GM12891 (cell line): ENCODE data around the gene OR11H6.
"Not testable (repeated sequence)": the region's sequence is repeated elsewhere in the genome, so short reads cannot be mapped to it uniquely, and the experiment has no call there.

ENCODE experiments used
- POLR2A ChIP-seq: IDR thresholded peaks from 2 replicates; pipeline ENCODE4 v1.6.1; 2011; ENCODE audit warnings: low read depth, low read length, control low read depth
- POLR2AphosphoS5 ChIP-seq: IDR thresholded peaks from 2 replicates; pipeline ENCODE4 v1.6.1; 2011; ENCODE audit warnings: low read depth, low read length, control low read depth
- POU2F2 ChIP-seq: IDR thresholded peaks from 2 replicates; pipeline ENCODE4 v1.6.1; 2011; ENCODE audit warnings: low read depth, mild to moderate bottlenecking, control low read depth, low read length, moderate library complexity

GRCh38 chr14:20174205-20174604, 49.3 kb upstream of the OR11H6 start:
- not testable (repeated sequence) for TF ChIP-seq POLR2AphosphoS5, POU2F2, POLR2A
